RWPE1 (cell line): Measurements from ENCODE around the gene CPEB4.

ENCODE experiments used
- CTCF ChIA-PET: fragments of 350-600 bp; sonication (Branson Sonifier 250); formaldehyde crosslinking; extraction: SDS; loops from one replicate; lab custom pipeline; 2021; lab: Yijun Ruan, JAX
- POLR2A ChIA-PET: fragments of 400-600 bp; formaldehyde crosslinking; extraction: SDS; loops from one replicate; lab custom pipeline; 2020; ENCODE audit warnings: antibody characterized with exemption; ENCODE audit not compliant: low non-redundant PET; lab: Yijun Ruan, JAX
- DNase-seq: peaks from one replicate; pipeline ENCODE4 v3.0.0; 2012; ENCODE audit warnings: low spot score
- H3K27ac ChIP-seq: fragments of 450-650 bp; 2 replicates; pipeline ENCODE4 v1.5.1; 2017
- TF ChIP-seq, protein P1 (sequence below): fragments of 450-650 bp; conservative IDR thresholded peaks from 2 replicates; pipeline ENCODE4 v1.5.1; 2017; ENCODE audit warnings: low read depth, mild to moderate bottlenecking

CPEB4 gene

DNA sequence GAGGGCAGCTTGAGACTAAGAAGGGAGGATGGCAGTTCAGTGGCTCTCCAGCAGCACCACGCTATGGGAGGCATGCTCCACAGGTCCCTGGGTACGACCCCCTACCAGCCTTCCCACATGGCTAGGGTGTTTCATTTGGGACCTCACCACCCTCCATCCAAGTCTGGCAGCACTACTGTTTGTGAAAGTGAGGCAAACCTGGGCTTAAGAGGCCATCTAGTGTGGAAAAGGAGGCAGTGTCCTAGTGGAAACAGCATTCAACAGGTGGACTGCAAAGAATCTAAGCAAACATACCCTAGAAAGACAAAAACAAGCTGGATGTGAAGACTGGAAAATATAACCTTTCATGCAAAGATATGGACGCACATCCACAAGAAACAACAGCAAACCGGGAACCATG lies 96.1 kb downstream of the CPEB4 start:
- H3K27ac ChIP-seq = no peak overlapping the region
- TF ChIP-seq, protein P1, sequence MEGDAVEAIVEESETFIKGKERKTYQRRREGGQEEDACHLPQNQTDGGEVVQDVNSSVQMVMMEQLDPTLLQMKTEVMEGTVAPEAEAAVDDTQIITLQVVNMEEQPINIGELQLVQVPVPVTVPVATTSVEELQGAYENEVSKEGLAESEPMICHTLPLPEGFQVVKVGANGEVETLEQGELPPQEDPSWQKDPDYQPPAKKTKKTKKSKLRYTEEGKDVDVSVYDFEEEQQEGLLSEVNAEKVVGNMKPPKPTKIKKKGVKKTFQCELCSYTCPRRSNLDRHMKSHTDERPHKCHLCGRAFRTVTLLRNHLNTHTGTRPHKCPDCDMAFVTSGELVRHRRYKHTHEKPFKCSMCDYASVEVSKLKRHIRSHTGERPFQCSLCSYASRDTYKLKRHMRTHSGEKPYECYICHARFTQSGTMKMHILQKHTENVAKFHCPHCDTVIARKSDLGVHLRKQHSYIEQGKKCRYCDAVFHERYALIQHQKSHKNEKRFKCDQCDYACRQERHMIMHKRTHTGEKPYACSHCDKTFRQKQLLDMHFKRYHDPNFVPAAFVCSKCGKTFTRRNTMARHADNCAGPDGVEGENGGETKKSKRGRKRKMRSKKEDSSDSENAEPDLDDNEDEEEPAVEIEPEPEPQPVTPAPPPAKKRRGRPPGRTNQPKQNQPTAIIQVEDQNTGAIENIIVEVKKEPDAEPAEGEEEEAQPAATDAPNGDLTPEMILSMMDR = no peak
- DNase-seq = no peak
- ChIA-PET POLR2A (no interaction called here), CTCF (interaction anchor here (0.5 to 1.1 kb wide), 6 partner anchors 11 to 959 kb away, joined by 3 to 4 read pairs (median 4); no protein-coding TSS in a partner anchor)

DNA sequence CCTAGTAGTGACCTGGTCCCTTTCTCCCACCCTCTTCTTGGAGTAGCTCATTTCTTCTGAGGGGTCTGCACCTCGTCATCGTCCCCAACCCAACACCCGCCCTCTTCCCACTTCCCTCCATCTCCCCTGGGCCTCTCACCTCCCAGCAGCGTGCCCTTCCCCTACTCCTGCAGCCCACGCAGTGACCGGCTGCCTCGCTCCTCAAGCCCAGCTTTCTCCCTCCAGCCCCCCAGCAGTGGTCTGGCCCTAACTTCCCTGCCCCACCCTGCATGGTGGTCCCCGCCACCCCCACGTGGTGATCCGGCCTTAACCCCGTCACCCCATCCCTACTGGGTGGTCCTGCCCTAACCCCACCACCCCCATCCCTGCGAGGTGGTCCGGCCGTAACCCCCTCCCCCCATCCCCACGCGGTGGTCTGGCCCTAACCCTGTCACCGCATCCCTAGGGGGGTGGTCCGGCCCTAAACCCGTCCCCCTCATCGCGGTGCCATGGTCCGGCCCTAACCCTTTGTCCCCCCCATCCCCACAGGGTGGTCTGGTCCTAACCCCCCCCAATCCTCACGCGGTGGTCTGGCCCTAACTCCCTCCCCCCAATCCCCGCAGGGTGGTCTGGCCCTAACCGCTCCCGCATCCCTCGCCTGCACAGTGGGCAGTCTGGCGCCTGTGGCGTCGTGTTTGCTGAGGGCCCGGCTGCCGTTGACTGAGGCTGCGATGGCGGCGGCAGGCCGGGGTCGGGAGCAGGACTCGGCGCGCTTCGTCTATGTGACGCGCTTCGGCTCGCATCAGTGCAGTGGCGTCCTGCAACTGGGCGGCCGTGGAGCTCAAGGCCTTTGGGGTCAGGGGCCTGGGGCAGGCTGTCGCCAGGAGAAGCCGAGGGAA lies 100.6 kb downstream of the CPEB4 start, which contains the start of gene C5orf47:
Gene C5orf47 (plus strand): TSS at position 617 of the 878 bp plus-strand sequence. CDS start 94 bp downstream, at position 711.
- ChIA-PET CTCF (interaction anchor here (0.7 kb wide), 1 partner anchor 56 kb away, joined by 3 read pairs; no protein-coding TSS in a partner anchor), POLR2A (no interaction called here)
- TF ChIP-seq, protein P1 = no peak
- DNase-seq = no peak
- H3K27ac ChIP-seq = no peak within 1 kb of the TSS

DNA sequence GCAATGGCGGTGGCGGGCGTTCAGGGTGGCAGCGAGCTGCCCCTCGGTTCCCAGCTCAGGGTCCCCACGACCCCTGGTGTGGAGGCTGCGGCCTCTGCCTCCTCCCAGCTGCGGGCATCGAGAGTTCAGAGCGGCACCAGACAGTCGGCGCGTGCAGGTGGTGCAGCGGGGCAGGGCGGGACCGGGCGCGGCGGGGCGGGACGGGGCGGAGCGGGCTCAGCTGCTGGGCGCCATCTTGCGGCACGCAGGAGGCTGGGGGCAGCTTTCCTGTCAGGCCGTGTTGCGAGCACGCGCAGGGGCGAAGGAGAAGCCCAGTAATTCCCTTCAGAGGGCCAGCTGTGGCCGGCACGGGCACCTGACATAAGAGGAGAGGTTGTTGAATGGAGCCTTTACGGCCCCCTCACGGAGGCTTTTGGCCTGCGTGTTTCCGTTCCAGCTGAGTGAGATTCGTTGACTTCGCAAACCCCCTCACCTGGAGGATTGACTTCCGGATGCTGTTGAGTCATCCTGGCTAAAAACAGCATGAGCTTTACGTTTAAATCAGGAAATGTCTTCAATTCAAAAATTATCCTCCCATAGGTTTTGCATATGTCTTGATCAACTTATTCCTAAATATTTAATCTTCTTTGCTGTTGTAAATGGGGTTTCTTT lies 101.4 kb downstream of the CPEB4 start:
- POLR2A ChIA-PET = no interaction called here
- TF ChIP-seq, protein P1 = no peak
- DNase-seq = no peak
- CTCF ChIA-PET = interaction anchor here (0.6 to 0.7 kb wide), 2 partner anchors 55 to 408 kb away, joined by 3 read pairs; no protein-coding TSS in a partner anchor
- H3K27ac ChIP-seq = no peak overlapping the region

DNA sequence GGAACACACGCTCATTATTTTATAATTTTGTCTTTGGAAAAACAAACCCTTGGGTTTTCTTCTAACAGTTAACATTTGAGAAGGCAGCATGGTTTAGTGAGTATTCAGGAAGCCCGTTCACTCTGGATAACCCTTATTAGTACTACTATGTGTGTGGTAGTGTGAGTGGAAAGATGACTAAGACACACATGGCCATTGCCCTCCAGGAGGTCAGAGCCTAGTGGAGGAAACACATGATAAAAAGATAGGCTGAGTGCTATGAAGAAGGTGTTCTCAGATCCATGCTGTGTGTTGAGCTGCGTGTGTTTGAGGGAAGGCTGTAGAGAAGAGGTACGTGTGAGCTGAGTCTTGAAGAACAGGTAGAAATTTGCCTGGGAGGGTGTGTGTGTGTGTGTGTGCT lies 109.2 kb downstream of the CPEB4 start:
- TF ChIP-seq, protein P1 = no peak
- CTCF ChIA-PET = interaction anchor here (0.6 kb wide), 1 partner anchor 256 kb away, joined by 3 read pairs; no protein-coding TSS in a partner anchor
- H3K27ac ChIP-seq = no peak overlapping the region
- POLR2A ChIA-PET = no interaction called here
- DNase-seq = no peak

DNA sequence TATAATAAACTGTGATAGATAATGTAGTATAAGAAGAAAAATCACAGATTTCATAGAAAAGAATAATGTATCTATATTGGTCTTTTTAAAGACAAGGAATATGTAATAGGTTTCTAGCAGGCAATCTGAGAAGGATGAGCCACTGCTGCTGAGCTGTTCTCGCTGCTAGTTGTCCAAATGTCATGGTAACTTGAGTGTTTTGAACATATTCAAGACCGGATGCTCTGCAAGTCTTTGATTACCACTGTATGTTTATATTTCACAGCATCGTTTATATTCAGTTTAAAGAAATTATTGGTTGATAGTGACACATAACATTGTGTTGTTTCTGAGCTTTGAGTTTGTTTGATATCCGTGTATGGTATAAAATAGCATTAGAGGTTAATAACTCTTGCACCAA lies 110.4 kb downstream of the CPEB4 start:
- DNase-seq = no peak
- TF ChIP-seq, protein P1 = no peak
- CTCF ChIA-PET = no interaction called here
- H3K27ac ChIP-seq = no peak overlapping the region
- POLR2A ChIA-PET = no interaction called here

DNA sequence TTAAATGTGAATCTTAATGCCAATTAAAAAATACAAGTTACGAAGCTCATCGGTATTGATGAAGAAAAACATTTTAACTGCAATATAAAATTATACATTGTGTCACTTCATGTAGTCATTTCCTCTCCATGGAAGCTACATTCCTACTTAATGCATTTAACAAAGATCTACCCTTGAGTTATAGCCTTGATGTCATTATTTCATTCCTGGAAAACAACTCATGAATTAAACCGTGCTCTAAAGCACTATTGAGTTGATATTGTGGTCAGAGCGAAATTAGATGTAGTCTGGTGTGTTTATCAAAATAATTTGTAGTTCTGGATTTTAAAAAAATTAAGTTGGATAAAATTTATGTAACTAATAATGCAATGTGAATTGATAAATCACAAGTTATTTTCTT lies 111.9 kb downstream of the CPEB4 start:
- ChIA-PET POLR2A (no interaction called here), CTCF (interaction anchor here (0.6 kb wide), 3 partner anchors 23 to 1392 kb away, joined by 3 read pairs; no protein-coding TSS in a partner anchor)
- TF ChIP-seq, protein P1 = no peak
- no peak for DNase-seq
- no peak overlapping the region for H3K27ac ChIP-seq
